T follicular helper cell (primary cell): ENCODE results near the gene RASA3.
"Not testable (repeated sequence)": the region's sequence is repeated elsewhere in the genome, so short reads cannot be mapped to it uniquely, and the experiment has no call there.

Experiments used
- DNase-seq: peaks from one replicate; pipeline ENCODE4 v3.0.0-alpha.2; 2020; ENCODE audit warnings: low read depth

The RASA3 gene

DNA sequence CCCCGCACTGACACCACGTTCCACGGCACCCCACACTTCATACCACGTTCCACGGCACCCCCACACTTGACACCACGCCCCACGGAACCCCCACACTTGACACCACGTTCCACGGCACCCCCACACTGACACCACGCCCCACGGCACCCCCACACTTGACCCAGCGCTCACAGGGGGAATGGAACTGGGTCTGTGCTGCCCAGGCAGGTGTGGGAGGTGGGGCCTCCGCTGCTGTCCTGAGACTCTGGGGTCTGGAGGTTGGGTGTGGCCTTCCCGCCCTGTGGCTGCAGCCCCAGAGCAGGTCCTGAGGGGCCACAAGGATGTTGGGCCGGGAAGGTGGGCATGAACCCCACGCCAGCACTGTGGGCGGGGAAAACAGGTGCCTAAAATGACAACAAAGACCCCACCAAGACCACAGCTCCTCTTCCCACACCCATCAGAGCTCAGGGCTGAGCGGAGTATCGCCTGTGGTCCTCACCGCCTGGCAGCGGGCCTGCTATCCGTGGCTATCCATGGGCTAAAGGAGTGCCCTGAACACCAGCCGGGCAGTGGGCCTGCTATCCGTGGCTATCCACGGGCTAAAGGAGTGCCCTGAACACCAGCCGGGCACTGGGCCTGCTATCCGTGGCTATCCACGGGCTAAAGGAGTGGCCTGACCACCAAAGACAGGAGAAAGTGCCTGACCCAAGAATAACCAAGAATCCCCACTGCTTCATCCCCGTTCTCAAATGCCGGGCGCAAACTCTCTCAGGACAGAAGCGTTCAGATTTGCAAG is 98.7 kb downstream of the RASA3 start:
- DNase-seq: no peak

- DNase-seq: no peak
Measured at GRCh38 chr13:114032126-114032799, 100.2 kb downstream of the RASA3 start.

- no peak for DNase-seq
Measured at GRCh38 chr13:114031631-114032030, 100.8 kb downstream of the RASA3 start.

- DNase-seq: no peak
Measured at GRCh38 chr13:114030666-114031610, 101.5 kb downstream of the RASA3 start.

GRCh38 chr13:114029866-114030625 is 102.4 kb downstream of the RASA3 start:
- no peak for DNase-seq

DNA sequence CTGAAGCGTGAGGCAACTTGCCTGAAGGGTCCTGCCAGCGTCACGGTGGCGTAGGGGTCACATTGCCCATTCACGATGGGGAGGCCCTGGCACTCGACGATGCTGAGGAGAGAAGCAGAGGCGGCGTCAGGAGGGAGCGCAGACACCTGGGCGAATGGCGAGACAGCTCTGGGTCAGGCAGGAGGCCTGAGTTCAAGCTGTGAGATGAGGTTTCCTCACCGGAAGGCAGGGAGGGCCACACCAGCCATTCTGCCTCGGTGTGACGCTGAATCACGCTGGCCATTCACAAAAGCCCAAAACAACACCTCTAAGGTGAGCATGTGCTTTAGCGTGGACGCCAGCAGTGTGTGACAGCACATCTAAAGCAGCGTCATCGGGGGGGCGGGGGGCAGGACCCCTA is 104.6 kb downstream of the RASA3 start:
- no peak for DNase-seq

DNA sequence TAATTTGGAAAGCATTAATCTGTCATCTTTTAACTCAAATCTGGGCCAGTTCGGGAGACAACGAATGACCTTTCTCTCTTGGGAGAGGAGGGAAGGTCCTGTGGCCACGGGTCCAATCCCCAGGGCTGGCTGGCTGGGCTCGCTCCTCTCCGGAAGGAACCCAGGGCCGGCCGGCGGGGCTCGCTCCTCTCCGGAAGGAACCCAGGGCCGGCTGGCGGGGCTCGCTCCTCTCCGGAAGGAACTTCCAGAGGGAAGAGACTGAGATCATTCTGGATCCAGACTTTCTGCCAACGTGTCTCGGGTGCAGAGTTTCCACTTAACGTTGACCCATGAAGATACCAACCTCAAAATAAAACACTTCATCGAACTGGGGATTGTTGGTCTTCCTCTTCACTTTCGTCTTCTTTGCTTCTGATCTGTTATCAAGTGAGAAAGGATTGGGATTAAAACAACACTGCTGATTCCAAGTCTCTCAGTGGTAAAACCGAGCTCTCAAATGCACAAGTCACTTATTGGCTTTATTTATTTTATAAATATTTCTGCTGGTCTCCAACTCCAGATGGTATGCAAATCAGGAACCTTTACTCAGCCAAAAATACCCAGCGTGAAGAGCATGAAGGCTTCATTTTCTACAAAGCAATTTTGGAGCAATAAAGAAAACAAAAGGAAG is 105.2 kb downstream of the RASA3 start:
- no peak for DNase-seq

DNA sequence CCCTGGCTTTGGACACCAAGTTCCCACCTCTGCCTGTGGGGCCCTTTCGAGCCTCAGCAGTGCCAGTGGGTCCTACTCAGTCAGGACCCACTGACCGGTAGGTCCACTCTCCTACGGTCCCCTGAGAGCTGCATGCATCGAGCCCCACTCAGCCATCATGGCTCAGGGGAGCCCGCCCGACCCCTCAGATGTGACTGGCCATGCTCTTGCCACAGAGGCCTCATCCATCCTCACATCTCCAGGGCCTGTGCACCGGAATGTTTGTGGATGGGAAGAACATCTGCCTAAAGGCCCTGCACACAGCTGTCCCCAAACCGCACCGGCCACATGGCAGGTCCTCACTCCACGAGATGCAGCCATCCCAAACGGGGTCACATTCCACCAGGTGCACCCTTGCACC is 105.9 kb downstream of the RASA3 start:
- DNase-seq: no peak

DNA sequence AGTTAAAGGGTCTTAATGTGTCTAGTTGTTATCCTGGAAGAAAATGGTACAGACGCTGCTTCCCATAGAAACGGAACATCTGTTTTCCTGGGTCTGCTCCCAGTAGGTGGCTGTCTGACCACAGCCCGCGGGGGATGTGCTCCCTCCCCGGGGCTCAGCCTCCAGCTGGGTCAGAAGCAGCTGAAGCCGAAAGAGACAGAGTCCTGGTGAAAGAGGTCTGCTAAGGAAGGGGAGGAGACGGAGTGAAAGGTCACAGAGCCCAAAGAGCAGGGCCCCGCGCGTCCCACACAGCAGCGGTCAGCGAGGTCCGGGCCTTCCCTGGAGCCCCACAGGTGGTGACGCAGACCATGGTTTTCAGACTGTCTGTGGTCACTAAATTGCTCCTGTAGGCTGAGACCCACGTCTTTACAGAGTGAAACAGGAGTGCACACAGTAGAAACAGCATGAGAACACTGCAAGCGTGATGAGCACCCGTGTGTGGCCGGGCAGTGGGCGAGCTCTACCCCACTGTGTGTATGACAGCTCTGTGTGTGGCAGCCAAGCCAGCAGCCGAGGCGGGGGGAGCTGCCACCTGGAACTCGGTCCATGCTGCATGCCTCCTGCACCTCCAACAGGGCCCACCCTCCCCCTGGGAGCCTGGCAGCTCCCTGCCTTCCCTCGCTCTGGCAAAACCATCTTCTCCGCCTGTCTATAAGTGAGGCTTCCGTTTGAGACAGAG is 106.5 kb downstream of the RASA3 start:
- no peak for DNase-seq

GRCh38 chr13:114025405-114025713 is 107.1 kb downstream of the RASA3 start:
- DNase-seq: no peak

DNA sequence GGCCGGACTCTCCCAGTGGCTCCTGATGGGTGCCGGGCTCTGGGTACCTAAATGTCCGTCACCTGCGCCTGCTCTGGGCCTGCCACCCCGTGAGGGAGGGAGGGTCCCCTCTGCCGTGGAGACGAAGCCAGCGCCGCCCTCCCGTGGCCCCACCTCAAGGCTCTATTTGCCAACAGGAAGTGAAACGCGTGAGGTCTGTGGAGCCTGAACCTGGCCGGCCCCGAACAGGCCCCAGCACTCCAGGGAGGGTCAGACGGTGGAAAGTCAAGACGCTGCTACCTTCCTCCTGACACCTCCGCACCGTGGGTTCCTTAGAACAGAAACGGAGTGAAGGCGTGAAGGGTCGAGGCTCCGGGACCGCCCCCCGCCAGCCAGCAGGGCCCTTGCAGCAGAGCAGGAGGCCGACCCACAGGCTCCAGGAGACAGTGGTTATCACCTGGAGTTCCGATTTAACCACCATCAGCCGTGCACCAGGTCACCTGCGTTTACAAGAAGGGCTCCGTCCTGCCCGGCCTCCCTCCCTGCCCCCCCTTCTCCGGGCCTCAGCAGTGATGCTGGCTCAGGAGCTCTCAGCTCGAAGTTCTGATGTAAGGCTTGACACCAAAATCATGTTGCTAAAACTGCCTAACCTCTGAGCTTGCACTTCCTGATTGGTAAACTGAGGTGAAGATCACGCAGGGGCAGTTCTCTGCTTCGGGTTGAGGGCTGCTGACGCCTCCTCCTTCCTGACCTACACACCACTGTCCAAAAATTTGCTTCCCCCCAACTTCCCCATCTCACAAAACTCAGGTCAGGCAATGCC is 107.6 kb downstream of the RASA3 start:
- DNase-seq: no peak

DNA sequence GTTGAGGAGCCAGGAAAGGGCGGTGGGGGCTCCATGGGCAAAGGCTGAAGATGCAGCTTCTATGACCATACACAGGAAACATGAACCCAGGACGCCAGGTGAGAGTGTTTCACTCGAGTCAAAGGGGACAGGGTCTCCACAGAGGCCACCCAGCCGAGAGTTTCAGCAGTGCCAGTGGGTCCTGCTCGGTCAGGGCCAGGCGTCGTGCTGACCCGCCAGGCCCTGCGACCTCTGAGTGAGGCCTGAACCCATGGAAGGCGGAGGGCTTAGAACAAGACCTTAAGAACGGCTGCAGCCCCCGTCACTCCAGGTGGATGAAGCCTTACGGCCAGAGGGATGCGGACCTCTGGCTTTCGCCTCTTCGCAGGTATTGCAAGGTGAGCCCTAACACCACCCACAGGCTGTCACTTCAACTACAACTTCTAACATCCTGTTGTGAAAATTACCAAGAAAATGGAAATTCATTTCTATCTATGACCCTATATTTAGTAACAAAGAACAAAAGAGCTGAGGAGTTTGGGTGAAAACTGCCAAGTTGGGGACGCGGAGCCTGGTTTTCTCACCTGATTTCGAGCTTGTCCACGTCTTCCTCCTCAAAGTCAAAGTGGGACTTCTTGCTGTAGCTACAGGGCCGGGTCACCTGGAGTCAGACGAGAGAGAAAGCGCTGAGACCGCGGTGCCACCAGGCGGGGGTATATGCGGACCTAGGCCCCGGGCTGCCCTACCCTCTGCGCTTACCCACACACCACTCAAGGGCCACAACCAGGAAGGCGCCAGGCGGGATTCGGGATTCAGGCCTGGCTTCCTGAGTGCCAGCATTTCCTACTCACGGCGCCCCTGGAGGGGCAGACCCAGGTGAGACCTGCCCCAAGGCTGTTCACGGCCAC is 108.5 kb downstream of the RASA3 start:
- no peak for DNase-seq

DNA sequence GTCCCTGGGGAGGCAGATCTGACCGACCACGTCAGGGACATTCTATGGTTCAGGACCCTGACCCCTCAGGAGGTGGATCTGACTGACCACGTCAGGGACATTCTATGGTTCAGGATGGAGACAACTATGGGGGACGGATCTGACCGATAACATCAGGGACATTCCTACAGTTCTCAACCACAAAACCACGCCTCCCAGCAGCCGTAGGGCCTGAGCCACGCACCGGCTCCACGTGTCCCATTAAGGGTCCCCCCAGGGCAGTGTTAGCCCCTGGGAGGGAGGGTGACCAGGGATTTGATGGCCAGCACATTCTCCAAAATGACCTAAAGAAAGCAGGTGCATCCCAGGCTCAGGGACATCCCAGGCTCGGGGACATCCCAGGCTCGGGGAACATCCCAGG is 109.5 kb downstream of the RASA3 start:
- no peak for DNase-seq

- no peak for DNase-seq
Measured at GRCh38 chr13:114022309-114022669, 110.1 kb downstream of the RASA3 start.

DNA sequence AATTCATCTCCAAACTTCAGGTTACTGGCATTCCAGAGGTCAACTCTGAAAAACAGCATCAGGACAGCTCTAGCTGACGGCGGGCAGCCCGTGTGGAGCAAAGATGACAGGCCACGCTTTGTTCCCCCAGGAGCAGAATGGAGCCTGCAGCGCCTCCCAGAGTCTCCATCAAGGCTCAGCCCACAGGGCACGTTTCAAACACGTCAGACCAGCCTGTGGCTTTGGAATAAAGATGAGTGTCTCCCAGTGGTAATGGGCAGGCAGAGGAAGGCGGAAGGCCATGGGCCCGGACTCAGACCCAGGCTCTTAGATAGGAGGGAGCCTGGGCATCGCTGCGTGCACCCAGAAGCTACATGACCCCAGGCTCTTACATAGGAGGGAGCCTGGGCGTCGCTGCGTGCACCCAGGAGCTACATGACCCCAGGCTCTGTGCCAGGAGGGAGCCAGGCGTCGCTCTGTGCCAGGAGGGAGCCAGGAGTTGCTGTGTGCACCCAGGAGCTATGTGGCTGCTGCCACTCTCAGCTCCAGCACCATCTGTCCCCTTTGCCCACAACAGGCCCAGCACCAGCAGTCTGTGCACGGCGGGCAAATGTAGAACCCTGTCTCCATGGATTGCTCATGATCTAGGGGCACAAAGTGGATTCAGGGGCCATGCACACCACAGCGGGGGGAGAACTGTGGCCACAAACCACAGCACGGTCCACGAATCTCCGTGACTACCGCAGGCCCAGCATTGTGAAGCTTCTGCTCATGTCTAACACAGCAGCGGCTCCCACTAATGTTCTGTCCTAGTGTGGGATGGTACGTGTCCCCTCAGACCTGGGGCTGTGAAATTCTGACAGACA is 110.7 kb downstream of the RASA3 start:
- DNase-seq: no peak

DNA sequence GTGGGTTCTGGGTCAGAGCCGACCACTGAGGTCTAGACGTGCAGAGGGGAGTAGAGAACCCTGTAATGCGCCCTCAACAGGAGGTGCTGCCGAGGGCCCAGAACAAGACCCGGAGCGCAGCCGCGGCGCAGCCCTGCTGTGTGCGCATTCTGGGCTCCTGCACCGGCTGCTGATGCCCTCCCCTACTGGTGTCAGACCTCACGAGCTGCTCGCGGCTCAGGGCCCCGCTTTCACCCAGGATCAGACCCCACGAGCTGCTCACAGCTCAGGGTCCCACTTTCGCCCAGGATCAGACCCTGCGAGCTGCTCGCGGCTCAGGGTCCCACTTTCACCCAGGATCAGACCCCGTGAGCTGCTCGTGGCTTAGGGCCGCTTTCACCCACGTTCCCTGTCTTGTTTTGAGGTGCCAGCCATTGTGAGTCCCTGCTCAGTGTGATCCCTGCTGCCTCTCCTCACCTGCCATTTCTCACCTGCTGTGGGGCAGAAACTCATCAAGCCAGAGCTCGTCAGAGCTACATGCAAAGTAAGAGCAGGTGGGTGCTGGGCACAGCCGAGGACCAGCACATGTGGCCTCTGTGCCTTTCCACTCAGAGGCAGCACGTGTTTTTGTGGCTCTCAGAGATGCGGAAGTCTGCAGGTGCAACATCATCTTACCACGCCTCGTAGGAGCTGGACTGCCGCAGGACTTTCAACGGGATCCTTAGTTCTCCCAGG is 111.5 kb downstream of the RASA3 start:
- no peak for DNase-seq

DNA sequence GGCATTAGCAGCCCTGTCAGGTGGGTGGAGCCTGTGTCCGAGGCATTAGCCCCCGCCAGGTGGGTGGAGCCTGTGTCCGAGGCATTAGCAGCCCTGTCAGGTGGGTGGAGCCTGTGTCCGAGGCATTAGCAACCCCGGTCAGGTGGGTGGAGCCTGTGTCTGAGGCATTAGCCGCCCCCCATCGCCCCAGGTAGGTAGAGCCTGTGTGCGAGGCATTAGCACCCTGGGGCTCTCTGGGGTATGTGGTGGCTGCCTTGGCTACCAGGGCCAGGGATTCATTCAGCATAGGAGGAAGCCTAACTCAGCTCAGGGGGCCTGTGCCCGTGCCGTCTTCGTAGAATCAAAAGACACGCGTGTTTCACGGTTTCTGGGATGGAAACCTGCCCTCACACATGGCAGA is 112.3 kb downstream of the RASA3 start:
- DNase-seq: not testable (repeated sequence)
